SIG-M5 (cell line): ENCODE measurements around the gene PNPO.
A peak's percentile ranks its signal among the peaks of the same experiment; 100 is the strongest.

Experiments used
- DNase-seq: peaks from one replicate; lab custom pipeline; 2025; lab: John Stamatoyannopoulos, UW

Gene PNPO

DNA sequence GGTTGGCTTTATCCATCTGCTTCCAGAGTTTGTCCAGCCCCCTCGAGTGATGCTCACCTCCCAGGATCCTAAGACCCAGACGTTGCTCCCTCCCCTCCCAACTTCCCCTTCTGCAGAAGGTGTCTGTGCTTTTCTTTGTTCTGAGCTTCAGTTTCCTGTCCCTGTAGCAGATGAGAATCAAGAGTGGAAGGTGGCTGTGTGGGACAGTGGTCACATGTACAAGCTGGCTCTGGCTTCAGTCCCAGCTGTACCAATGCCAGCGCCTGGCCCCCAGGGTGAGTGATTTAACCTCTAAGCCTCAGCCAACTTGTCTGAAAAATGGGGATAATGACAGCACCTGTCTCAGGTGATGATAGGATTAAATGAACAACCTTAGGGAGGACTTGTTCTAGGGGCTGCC, 8.6 kb downstream of the PNPO start:
- no peak for DNase-seq

DNA sequence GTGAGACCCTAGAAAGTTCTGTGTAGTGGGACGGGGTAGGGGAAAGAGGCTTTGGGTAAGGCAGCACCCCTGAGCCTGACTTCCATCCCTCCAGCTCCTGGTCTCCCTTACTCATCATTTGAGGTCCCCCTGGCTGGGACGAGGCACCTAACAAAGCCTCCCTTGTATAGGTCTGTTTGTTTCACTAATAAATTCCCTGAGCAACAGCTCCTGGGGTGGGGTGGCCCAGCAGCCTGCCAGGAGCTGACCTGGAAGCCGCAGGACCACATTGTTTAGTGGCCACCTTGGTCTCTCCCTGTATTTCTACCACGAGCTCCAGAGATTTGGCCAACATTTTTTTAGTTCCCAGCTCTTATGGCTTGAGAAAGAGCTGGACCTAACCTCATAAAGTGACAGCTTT, 9.1 kb downstream of the PNPO start:
- DNase-seq, result no peak

DNA sequence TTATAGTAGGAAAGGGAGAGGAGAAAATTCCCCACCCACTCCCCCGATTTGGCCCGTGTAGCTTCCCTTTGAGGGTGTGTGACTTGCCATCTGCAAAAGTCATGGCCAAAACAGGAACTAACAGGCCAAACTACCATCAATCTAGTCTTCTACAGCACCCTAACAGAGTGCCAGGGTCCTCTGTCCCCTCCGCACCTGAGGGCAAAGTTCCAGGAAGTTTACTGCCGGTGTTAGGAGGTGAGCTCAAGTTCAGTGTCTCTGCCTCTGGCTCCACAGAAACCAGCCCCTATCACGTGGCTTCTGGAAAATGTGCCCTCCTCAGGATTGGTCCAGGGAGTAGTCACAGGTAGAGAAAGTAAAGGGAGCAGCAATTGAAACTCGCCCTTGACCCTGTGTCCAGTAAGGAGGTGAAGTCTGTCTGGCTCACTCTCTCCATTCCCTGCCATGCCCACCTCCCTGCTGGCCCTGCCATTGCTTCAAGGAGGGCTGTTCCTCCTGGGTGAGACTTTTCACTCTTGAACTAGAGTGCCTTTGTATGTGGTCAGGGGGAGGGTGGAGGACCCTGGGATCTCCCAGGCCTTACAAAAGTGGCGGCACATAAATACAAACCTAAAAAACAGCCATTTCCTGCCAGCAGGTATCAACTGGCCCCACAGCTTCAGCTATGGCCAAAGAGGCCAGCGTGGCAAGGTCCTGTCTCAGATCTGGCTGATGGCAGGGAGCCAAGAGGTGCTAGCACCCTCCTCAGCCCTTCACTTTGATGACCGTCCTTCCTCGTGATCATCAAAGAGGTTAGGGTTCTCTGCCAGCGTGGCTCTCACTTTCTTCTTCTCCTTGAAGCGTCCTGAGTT, 11.0 kb downstream of the PNPO start:
- DNase-seq, result no peak

DNA sequence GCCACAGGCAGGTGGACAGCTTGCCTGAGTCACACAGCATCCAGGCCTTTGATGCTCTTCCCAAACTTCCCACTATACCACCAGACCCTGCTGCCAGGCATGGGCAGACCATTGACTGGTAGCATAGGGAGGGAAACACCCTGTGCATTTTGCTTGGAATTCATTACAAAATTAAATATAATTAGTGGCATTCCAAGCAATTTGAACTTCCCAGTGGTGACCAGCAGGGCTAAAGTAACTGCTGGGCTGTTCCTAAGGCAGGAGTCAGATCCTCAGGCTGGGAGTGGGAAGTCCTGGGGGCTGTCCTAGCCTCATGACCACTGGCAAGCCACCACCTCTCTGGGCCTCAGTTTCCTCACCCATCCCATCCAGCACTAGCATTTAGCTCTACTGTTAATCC, 12.5 kb downstream of the PNPO start:
- no peak for DNase-seq

DNA sequence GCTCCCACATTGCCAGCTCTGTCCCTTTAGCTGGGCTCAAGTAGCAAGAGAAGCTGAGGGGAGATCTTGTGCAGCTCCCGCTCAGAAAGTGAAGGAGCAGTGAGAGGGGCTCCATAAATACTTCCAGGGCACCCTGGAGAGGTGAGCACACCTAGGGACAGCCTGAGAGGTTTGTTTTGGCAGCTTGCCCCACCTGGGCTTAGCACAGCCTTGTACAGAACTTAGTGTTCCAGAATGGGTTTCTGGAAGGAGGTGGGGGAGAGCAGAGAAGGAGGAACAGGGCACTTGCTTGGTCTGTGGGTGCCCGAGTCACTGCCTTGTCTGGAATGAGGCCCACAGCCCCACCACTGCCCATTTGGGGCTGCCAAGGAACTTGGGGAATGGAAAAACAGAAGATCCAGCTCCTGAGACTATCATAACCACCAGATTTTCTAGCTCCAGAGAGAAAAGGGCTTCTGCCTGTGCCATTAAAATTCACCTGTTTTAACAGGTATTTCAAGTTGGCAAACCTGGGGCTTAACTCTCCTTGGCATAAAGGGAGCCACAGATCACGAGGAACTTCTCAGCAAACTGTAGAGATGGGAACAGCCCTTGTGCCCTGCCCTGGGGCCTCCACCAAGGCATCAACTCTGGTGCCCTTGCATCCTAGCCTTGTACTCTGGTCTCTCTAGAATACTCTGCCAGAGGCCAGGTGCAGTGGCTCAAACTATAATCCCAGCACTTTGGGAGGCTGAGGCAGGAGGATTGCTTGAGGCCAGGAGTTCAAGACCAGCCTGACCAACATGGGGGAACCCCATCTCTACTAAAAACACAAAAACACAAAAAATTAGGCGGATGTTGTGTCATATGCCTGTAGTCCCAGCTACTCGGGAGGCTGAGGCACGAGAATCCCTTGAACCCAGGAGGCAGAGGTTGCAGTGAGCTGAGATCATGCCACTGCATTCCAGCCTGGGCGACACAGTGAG, 14.4 kb downstream of the PNPO start:
- no peak for DNase-seq

DNA sequence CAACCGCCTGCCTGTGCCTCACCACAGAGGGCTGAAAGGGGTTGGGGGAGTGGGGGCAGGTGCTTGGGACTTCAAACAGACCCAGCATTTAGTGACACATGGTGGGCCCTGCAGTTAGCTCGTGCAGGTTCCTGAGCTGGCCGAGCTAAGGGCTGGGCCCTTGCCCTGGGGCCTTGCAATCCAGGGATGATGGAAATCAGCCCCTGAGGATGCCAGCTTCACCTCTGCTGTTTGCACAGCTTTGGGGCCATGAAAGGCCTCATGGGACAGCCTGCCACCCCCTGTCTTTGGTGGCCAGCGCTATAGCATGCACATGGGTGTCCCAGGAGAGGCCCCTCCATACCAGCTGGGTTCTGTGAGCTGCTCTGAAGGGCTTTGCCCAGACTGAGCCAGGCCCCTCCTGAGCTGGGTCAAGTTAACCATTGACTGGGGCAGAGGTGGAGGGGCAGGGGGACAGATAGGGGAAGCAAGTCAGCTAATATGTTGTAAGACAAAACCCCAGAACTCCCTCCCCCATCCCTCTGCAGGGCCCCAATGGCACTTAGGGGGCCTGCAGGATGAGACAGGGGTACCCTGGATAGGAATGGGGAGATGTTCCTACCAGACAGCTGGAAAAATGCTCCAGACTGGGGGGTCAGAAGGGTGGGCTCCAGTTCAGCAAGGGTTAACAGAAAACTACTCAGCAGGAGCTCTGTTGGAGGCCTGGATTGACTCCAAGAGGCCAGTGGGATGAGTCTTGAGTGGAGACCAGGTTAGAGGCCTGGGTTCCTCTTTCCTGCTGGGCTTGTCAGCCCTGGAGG, 15.6 kb downstream of the PNPO start:
- DNase-seq, result no peak

DNA sequence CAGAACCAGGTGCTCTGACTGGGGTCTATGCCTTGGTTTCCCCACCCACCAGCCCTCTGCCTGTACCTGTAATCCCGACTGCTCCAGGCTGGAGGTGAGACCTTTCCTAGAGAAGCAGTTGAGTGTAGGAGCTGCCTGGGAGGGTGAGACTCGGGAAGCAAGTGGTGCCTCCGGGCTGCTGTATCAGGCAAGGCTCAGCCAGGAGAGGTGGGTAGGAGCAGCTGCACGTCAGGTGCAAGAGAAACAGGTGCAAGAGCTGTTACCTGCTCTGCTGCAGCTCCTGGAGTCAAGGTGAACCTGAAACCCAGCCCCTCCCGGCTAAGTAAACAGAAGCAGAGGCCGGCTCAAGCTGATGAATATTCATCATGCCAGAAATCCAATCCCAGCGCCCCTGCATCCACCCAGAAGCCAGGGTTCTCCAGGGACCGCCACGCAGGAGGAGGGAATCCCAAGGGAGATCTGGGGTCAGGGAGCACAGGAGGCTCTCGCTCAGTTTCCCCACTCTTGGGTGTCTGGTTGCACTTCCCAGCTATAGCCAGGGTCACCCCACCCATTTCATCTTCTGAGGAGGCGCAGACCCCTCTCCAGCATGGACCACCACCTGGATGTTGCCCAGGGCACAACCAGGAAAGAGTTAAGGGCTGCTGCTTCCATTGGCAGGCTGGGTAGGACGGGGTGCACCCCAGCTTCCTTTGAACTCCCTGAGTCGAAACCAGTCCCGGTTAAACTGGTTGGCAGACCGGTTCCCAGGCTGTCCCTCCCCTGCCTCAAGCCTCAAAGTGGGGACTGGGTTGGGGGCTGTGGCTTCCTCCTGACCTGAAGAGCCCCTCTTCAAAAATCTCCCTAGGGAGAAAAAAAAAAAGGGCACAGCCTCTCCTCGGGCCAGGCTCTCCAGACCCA, 16.5 kb downstream of the PNPO start, which contains the start of gene PRR15L:
TSS of gene PRR15L (minus strand) at position 293 of the 900 bp plus-strand sequence. CDS start 4,649 bp downstream, outside the sequence.
- no peak for DNase-seq

DNA sequence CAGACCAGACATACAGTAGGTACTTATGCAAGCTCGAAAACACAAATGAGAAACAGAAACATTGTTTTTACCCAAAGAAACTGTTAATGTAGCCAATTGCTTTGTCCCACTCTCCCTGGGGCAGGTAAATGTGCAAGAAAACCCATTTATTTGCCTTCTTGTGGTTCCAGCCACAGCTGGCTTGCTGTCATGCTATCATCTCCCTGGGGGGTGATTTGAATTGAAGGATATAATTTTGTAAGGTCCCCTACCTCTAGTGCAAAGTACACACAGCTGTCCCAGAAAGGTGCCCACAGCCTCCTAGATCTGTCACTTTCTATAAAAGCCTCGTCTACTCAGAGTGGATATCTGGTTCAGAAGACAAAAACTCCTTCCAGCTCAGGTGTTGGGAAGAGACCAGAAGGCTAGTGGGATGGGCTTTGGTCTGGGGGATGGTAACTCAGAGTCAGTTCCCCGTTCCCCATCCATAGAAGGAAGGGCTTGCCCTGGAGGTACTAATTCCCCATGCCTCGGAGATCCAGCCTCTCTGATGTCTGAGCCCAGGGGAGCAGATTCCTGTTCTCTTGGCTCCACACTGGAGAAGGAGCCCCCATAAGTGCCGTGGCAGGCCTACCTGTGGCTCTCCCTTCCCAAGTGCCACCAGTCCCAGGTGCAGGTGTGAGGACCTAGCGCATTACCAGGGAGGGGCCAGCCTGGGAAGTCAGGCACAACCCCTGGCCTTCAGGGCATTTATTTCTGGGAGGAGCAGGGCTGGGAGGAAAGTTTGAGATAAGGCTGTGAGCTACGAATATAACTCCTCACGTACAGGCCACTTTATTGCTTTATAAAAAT, 18.7 kb downstream of the PNPO start:
- no peak for DNase-seq

DNA sequence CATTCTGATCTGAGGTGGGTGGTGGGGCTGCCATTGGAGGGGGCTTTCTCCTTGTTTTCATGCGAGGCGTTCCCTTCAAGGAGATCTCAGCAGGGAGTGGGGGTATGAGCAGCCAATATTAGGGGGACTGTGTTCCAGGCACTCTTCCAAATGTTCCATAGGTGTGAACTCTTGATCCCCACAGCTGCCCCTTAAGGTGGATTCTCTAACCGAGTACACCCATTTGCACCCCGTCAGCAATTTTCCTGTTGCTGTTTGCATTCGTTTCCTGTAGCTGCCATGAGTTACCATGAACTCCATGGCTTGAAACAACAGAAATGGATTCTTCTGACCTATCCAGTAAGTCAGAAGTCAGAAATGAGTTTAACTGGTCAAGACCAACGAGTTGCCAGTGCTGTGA, 20.0 kb downstream of the PNPO start:
- DNase-seq, result no peak

DNA sequence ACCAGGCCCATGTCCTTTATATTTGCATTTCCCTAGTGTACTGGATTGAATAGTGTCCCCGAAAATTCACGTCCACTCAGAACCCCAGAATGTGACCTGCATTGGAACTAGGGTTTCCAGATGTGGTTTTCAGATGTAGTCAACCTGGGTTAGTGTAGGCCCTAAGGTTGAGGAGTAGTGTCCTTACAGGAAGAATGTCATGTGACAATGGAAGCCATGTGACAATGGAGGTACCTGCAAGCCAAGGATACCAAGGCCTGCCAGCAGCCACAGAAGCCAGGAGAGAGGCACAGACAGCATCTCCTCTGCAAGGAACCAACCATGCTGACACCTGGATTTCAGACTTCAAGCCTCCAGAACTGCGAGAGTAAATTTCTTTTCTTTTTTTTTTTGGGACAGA, 21.5 kb downstream of the PNPO start:
- DNase-seq, result no peak

DNA sequence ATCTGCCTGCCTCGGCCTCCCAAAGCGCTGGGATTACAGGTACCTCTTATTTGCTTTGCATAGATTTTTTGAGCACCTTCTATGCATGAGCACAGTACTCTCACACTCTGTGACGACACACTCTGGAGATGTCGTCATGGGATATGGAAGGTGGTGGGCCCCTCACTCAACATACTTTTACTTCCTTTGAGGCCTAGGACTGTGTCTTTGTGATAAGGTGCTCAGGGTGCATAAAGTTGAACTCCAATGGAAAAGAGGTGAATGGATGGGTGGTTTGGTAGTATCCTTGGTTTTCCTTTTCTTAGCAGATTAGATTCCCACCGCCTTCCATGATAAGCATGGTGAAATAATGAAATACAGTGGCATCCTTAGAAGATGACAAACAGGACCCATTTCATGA, 23.5 kb downstream of the PNPO start:
- no peak for DNase-seq

DNA sequence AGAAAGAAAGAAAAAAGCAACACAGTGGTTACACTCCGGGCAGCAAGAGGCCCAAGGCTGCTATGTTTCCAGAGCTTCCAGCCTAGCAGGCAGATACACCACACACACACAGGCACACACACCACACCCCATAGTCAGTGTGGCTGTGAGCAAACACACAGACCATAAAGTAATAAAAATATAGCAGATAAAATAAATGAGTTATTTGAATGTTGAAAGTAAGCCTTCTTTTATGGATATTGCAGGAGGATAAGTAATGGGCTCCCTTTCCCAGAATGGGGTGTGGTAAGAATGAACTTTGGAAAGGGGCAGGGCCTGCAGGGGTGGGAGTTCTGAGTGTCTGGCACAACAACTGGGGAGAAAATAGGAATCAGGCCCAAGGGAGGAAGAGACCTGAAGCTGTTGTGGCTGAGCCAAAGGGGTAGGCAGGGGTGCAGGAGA, 24.7 kb downstream of the PNPO start:
- DNase-seq, result no peak

DNA sequence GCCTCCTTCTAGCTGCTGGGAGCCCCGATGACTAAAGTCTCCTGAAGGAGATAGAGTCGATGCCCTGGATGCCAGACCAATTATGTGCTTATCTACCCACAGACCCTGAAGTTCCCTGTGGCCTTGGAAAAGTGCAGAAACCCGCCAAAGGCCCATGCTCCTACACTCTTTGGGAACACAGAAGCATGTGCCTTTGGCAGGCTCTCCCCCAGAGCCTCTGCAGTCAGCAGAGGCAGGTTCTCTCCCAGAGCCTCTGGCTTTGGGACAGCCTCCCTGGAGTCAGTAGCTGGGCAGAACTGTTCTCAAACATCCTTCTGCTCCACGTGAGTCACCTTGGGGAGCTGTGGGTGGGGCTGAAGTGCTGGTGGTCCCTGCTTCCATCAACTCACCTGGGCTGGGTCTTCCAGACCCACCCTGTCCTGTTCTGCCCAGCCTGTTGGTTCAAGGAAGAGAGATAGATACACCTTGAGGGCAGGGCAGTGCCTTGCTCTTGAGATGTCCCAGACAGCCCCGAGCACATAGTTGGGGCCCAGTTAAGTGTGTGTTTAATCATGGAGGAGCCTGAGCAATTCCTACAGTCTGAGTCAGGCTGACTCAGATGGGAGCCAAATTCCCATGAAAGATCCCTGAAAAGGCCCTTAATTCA, 26.4 kb downstream of the PNPO start:
- no peak for DNase-seq

DNA sequence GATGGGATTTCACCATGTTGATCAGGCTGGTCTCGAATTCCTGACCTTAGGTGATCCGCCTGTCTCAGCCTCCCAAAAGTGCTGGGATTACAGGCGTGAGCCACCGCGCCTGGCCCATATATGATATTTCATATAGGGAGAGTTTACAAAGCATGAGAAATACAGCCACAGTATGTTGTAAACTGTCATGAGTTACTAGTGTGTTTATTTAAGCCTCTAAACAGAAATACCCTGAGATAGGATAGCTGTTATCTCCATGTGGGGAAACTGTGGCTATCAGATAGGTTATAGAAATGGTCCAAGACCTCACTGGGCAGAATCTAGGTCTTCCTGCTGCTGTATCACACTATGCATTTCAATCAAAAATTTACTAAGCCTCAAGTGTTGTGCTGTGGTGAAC, 27.5 kb downstream of the PNPO start:
- no peak for DNase-seq

DNA sequence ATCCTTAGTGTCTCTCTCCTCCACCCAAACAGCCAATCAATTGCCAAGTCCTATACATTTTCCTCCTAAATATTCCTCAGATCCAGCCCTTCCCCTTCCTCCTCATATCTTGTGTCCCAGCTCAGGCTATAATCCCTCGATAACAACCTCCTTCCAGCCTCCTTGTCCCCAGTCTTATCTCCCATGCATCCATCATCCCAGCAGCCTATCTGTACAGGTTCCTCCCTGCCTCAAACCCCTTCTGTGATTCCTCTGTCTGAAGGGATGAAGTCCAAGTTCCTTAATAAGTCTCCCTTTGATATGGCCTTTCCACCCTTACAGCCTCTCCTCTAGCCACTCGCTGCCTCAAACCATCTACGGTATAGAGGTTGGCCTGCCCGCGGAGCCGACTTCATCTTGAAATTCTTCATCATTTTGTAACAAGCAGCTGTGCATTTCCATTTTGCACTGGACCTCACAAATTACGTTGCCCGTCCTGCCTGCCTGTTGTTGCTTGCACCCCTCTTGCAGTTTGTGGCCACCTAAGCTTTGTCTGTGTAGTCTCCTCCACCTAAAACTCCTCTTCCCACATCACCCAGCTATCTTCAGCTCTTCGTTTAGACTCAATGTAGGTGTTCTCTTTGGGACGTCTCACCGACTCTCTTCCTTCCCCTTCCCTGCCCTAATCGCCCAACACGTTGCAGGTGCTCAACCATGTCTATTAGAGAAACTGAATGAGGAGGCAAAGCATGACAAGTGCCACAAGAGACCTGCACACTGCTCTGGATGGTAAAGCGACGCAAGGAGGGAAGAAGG, 28.8 kb downstream of the PNPO start:
- no peak for DNase-seq

DNA sequence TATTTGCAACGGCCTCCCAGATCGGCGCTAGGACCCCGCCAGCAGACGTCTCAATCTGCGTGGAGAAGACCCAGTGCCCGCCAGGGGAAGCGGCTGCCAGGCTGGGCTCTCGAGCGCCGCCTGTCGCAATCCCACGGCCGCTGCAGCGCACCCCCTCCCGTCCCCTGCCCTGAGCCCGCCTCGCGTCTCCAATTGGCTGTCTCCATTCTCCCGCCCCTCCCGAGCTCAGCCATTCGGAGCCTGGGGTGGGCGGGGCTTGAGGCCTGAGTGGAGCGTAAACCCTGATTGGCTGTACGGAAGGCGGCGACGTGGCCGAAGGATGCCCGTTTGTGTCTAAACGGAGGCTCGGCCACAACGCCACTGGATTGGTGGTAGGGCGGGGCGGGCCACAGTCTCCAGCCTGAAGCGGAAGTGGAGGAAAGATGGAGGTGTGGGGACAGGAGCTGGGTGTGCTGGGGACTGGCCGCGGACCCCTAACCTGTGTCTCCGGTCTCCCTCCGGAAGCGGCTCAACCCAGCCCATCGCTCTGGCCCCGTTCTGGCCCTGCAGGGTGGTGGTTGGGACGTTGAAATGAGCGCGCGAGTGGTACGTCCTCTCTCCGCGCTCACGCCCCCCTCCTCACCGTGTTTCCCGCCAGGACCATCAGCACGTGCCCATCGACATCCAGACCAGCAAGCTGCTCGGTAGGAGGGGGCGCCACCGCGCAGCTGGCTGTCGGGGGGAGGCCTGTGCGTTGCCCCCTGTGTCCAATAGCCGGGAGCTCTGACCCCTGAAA, 29.5 kb downstream of the PNPO start, which contains the start of gene CDK5RAP3:
TSS of gene CDK5RAP3 (plus strand) at position 389 of the 775 bp plus-strand sequence. CDS start at position 423, 34 bp downstream.
- DNase-seq, result peak; percentile 96

DNA sequence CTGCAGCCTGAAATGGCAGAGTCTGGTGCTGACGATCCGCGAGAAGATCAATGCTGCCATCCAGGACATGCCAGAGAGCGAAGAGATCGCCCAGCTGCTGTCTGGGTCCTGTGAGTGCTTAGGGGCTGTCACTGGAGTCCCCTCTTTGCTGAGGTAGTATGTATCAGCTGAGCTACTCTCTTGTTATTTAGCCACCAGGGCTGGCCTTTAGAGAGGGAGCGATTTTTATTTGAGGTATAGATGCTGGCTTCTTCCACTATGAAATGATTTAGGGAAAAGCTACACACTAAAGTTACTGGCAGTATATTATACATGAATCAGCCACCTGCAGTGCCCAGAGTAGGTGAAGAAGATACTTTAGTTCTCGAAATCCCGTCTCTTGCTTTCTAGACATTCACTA, 32.2 kb downstream of the PNPO start:
- DNase-seq, result no peak
